ENCODE measurements around the gene SEMA4D.

DNA sequence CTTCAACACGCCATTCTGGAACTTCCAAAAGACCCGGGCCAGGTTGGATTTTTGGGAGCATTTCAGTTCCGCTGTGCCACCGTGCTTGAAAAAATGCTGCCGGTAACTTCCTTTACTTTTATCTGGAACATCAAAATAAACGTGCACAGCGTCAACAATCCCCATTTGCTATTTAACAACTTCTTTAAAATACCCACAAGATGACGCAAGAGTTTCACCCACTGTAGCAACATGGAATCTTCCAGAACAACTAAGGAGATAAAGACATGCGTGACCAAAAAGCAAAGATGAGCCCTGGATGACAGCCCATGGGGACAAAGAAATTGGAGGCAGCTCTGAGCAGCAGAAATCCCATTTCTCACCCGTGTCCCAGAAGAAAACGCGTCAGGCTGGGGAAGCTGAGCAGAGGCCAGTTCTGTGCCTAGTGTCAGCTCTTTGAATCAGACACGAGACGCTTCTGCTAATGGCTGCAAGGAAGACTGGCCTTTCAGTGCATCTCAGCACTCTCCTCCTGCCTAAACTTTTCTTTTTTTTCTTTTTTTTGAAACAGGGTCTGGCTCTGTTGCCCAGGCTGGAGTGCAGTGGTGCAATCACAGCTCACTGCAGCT, 118.3 kb downstream of the SEMA4D start:
- TF ChIP-seq, protein P1, sequence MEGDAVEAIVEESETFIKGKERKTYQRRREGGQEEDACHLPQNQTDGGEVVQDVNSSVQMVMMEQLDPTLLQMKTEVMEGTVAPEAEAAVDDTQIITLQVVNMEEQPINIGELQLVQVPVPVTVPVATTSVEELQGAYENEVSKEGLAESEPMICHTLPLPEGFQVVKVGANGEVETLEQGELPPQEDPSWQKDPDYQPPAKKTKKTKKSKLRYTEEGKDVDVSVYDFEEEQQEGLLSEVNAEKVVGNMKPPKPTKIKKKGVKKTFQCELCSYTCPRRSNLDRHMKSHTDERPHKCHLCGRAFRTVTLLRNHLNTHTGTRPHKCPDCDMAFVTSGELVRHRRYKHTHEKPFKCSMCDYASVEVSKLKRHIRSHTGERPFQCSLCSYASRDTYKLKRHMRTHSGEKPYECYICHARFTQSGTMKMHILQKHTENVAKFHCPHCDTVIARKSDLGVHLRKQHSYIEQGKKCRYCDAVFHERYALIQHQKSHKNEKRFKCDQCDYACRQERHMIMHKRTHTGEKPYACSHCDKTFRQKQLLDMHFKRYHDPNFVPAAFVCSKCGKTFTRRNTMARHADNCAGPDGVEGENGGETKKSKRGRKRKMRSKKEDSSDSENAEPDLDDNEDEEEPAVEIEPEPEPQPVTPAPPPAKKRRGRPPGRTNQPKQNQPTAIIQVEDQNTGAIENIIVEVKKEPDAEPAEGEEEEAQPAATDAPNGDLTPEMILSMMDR (IDR thresholded peaks at IDR 0.05; ENCODE audit: low read length), result no peak
- TF ChIP-seq EZH2 (IDR thresholded peaks at IDR 0.05; ENCODE audit: borderline replicate concordance, low read length), result no peak

Data from OCI-LY1 (cell line).